Parathyroid adenoma (tissue), 2 donors: Measurements from ENCODE around the gene ARL6IP1.

Experiments used
- H2AFZ ChIP-seq: fragments of 300-600 bp; sonication (generic); one replicate; pipeline ENCODE4 v1.7.0; 2017; ENCODE audit warnings: antibody characterized with exemption, mild to moderate bottlenecking
- H3K27ac ChIP-seq: fragments of 300-600 bp; sonication (generic); one replicate; pipeline ENCODE4 v1.7.0; 2017
- H3K27me3 ChIP-seq: fragments of 300-600 bp; sonication (generic); one replicate; pipeline ENCODE4 v1.7.0; 2017; ENCODE audit warnings: low read length; ENCODE audit not compliant: control insufficient read depth, insufficient read depth
- H3K36me3 ChIP-seq: fragments of 300-600 bp; sonication (generic); one replicate; pipeline ENCODE4 v1.7.0; 2017; ENCODE audit warnings: low read length; ENCODE audit not compliant: control insufficient read depth, insufficient read depth
- H3K4me1 ChIP-seq: fragments of 300-600 bp; sonication (generic); one replicate; pipeline ENCODE4 v1.7.0; 2017; ENCODE audit warnings: control low read depth
- H3K4me2 ChIP-seq: fragments of 300-600 bp; sonication (generic); one replicate; pipeline ENCODE4 v1.7.0; 2017; ENCODE audit warnings: low read length
- H3K4me3 ChIP-seq: fragments of 300-600 bp; sonication (generic); one replicate; pipeline ENCODE4 v1.7.0; 2017; ENCODE audit warnings: low read depth, low read length
- H3K79me2 ChIP-seq: fragments of 300-600 bp; sonication (generic); one replicate; pipeline ENCODE4 v1.7.0; 2017; ENCODE audit warnings: control low read depth
- H3K9ac ChIP-seq: fragments of 300-600 bp; sonication (generic); one replicate; pipeline ENCODE4 v1.7.0; 2017; ENCODE audit warnings: mild to moderate bottlenecking
- H3K9me3 ChIP-seq: fragments of 300-600 bp; sonication (generic); one replicate; pipeline ENCODE4 v1.7.0; 2017; ENCODE audit warnings: low read length; ENCODE audit not compliant: control insufficient read depth
- CTCF ChIP-seq: fragments of 300-600 bp; sonication (generic); IDR thresholded peaks from one replicate; pipeline ENCODE4 v1.7.0; 2017; ENCODE audit warnings: antibody characterized with exemption, mild to moderate bottlenecking
- donor health status: primary hyperparathyroidism.

Gene ARL6IP1

GRCh38 chr16:18809165-18809564 is 7.8 kb upstream of the ARL6IP1 start:
- no peaks in the 10 kb centered on the region for H3K27me3 ChIP-seq
- no peak overlapping the region for H3K9ac ChIP-seq
- no peaks in the 10 kb centered on the region for H3K9me3 ChIP-seq
- no peak overlapping the region for H3K4me2 ChIP-seq
- no peaks in the 10 kb centered on the region for H3K36me3 ChIP-seq
- no peak overlapping the region for H2AFZ ChIP-seq
- no peaks in the 10 kb centered on the region for H3K79me2 ChIP-seq
- H3K27ac ChIP-seq: no peak overlapping the region
- no peak overlapping the region for H3K4me3 ChIP-seq
- H3K4me1 ChIP-seq: peaks cover under 1% of the 10 kb centered on the region
- no peak for TF ChIP-seq CTCF

GRCh38 chr16:18805257-18805773 is 4.0 kb upstream of the ARL6IP1 start:
- Histone ChIP-seq H3K4me2 (no peak overlapping the region), H3K27ac (no peak overlapping the region), H3K79me2 (peaks cover 7% of the 10 kb centered on the region), H3K27me3 (no peaks in the 10 kb centered on the region), H2AFZ (no peak overlapping the region), H3K4me1 (peaks cover 2% of the 10 kb centered on the region), H3K9ac (no peak overlapping the region), H3K9me3 (no peaks in the 10 kb centered on the region), H3K36me3 (no peaks in the 10 kb centered on the region), H3K4me3 (no peak overlapping the region)
- TF ChIP-seq CTCF: no peak

- no peaks in the 10 kb centered on the region for H3K27me3 ChIP-seq
- no peak overlapping the region for H2AFZ ChIP-seq
- H3K4me3 ChIP-seq: no peak overlapping the region
- no peak overlapping the region for H3K9ac ChIP-seq
- H3K27ac ChIP-seq: peak overlapping the region; percentile 31
- H3K36me3 ChIP-seq: no peaks in the 10 kb centered on the region
- H3K79me2 ChIP-seq: peaks cover 11% of the 10 kb centered on the region
- peaks cover 2% of the 10 kb centered on the region for H3K4me1 ChIP-seq
- H3K4me2 ChIP-seq: no peak overlapping the region
- no peaks in the 10 kb centered on the region for H3K9me3 ChIP-seq
- no peak for TF ChIP-seq CTCF
Measured at GRCh38 chr16:18804540-18804939, 3.2 kb upstream of the ARL6IP1 start.

DNA sequence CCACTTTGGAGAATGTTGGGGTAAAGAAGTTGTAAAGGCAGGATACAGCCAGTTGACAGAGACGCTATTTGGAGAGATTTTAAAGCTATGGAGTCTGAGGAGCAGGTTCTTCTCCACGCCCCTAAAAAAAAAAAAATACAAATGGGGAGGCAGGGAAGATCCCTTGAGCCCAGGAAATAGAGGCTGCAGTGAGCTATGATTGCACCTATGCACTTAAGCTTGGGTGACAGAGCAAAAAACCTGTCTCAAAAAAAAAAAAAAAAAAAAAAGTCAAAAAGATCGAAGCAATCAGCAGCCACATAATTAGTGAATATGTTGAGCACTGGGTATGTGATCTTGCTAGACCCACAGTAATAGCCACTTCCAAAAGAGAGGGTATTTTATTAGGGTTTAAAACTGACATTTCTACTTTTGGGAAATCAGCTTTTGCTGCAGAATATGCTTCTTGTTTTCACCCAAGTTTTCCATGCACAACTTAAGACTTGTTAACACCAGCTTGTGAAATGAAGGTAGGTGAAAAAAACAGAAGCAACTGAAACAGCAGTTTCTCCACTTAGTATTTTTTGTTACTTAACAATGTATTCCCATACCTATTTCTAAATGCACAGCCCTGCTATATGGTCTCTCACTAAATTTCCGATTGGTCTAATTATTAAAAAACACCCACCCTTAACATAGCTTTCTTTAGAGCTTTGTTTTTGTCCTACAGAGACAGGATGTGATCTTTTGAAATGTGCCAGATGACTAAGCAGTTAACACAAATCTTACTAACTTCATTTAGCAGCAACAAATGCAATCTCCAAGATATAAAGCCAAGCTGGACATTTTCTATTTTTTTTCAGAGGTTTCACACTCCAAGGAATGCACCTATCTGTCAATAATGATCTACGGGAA is 2.5 kb upstream of the ARL6IP1 start:
- H3K9ac ChIP-seq: no peak overlapping the region
- peaks cover 2% of the 10 kb centered on the region for H3K4me1 ChIP-seq
- H2AFZ ChIP-seq: no peak overlapping the region
- TF ChIP-seq CTCF: no peak
- H3K9me3 ChIP-seq: no peaks in the 10 kb centered on the region
- no peak overlapping the region for H3K4me2 ChIP-seq
- peak overlapping the region; percentile 31 for H3K27ac ChIP-seq
- no peak overlapping the region for H3K4me3 ChIP-seq
- H3K36me3 ChIP-seq: no peaks in the 10 kb centered on the region
- peaks cover 11% of the 10 kb centered on the region for H3K79me2 ChIP-seq
- no peaks in the 10 kb centered on the region for H3K27me3 ChIP-seq
